HG02571 (cell line): Measurements from ENCODE around the gene MKNK1.

Experiments
- ATAC-seq: cut with Tn5 transposase; IDR thresholded peaks from one replicate; pipeline ENCODE4 v1.9.1; 2021; ENCODE audit warnings: mild to moderate bottlenecking, moderate library complexity; ENCODE audit not compliant: unreplicated experiment

Gene MKNK1

GRCh38 chr1:46544561-46545240 lies 59.4 kb downstream of the MKNK1 start:
- no peak for ATAC-seq

GRCh38 chr1:46543761-46544560 lies 60.1 kb downstream of the MKNK1 start:
- ATAC-seq: no peak

DNA sequence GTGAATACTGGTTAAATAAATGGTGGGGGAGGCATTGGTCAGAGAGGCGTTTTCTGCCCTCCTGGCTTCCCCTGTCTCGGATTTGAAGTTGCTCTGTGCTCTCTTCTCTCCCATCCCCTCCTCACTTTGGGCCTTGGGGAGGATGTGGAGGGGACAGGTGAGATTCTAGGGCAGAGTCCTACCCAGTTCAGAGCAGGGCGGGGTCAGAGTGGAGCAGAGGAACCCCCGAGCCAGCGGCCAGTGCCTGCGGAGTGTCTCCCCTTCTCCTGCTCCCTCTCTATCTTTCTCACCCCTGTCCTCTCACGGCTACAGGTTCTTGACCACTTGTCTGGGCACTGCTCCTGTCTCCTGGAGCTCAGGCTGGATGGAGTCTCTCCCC lies 60.7 kb downstream of the MKNK1 start:
- ATAC-seq: no peak

DNA sequence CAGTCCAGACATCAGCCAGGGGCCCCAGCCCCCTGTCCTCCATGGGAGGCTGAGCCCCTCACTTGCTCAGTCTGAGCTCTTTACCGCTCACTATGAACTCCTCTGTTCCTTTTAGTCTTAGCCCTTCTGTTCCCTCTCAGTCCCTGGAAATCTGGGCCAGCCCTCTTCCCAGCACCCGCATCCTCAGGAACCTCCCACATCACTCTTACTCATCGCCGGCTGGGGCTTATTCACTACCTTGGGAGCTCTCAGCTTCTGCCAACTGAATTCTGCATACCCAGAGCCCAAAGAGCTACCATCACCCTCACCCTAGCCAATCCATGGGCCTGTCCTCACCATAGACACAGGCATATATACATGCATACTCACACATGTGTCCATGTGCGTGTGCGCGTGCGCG lies 64.1 kb downstream of the MKNK1 start:
- no peak for ATAC-seq

GRCh38 chr1:46538147-46538546 lies 65.9 kb downstream of the MKNK1 start:
- ATAC-seq: no peak

- ATAC-seq: no peak
Measured at GRCh38 chr1:46537651-46538050, 66.4 kb downstream of the MKNK1 start.

DNA sequence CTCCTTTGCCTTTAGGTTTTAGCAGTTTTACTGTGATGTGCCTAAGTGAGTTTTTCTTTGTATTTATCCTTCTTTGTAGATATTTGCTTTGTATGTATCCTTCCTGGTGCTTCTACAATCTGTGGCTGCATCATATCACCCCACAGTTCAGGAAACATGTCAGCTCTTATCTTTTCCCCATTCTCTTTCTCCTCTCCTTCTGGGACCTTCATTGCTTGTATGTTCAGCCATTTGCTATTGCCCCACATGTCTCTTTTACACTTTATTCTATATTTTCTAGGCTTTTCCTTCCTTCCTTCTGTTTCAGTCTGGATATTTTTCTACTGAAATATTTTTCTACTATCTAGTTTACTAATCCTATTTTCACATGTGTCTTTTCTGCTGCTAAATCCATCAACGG lies 67.5 kb downstream of the MKNK1 start:
- no peak for ATAC-seq

DNA sequence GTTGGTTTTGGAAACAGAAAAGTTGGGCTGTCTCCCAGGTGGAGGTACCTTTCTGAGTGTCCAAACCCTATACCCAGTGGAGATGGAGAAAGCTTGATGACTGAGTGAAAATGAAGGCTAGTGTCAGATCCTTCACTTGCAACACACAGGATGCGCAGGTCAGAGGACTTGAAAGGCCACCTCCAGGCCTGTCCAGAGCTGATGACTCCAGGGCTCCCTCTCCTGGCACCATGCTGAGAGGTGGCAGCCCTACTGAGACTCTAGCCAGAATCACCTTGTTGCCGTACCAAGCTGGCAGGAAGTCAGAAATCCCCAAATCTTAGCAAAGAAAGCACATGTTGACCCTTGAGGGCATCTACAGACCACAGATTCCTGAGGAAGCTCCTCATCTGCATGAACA lies 69.0 kb downstream of the MKNK1 start:
- no peak for ATAC-seq

DNA sequence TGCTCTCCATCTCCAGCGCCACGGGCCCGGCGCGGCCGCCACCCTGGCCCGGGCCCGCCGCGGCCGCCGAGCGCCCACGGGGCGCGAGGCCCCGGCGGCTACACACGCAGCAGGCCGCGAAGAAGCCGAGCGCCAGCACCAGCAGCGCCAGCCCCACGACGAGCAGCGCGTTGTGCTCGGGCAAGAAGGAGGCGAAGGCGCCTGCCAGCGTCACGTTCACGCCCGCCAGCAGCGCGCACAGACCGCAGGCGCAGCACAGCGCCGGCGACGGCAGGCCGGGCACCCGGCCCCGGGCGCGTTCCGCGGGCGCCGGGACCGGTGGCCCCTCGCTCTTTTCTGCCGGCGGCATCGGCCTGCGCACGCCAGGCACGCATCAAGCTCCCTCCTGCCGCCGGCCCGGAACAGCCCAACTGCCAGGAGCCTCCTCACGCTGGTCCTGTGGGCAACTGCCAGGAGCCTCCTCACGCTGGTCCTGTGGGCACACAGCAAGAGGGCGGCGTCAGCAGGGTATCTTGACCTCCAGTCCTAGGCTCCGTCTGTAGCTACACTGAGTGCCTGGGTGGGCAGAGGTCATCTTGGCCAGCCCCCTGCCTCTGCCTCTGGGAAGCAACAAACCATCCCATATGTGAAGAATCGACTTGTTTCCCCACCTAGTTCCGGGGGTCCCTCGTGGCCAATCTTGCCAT lies 70.7 kb downstream of the MKNK1 start:
- ATAC-seq: no peak

GRCh38 chr1:46532498-46533178 lies 71.4 kb downstream of the MKNK1 start:
- ATAC-seq: no peak

DNA sequence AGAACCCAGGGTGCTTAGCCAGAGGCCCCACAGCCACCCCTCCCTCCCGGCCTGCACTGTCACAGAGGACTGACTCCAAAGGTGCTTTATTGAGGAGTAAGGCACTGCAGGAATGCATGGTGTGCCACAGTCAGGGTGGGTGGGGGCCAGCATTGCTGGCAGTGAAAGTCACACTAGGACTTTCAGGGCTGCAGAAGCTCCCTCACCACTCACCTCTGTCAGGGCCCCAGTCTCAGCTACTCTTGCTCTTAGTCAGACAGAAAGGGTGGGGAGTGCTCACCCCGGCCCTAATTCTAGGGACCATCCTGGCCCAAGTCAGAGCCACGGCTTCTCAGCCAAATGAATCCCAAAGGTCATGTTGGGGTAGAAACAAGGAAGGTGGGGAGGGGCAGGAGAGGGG lies 72.0 kb downstream of the MKNK1 start:
- no peak for ATAC-seq

GRCh38 chr1:46530791-46531409 lies 73.2 kb downstream of the MKNK1 start:
- no peak for ATAC-seq

- no peak for ATAC-seq
Measured at GRCh38 chr1:46530311-46530710, 73.8 kb downstream of the MKNK1 start.

DNA sequence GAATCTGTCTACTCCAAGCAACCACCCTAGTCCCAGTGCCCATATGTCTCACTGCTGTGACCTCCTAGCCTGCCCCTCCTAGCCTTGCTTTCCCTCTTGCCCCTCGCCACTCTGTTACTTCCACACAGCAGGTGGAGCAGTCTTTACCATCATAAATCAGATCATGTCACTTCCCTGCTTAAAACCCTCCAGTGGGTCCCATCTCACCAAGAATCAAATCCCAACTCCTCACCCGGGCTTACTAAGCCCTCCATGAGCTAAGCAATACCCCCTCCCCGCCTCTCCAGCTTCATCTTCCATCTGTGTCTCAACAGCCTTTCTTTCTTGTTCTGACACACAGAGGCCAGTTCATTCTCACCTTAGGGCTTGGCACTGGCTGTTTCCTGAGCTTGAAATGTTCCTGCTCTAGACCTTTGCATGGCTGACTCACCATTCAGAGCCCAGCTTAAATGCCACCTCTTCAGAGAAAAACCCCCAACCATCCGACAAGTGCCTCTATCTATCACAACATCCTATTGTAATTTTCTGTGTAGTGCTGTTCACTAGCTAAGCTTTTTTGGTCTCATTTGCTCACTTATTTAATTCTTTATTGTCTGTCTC lies 74.9 kb downstream of the MKNK1 start:
- no peak for ATAC-seq

- no peak for ATAC-seq
Measured at GRCh38 chr1:46528297-46528955, 75.6 kb downstream of the MKNK1 start.

DNA sequence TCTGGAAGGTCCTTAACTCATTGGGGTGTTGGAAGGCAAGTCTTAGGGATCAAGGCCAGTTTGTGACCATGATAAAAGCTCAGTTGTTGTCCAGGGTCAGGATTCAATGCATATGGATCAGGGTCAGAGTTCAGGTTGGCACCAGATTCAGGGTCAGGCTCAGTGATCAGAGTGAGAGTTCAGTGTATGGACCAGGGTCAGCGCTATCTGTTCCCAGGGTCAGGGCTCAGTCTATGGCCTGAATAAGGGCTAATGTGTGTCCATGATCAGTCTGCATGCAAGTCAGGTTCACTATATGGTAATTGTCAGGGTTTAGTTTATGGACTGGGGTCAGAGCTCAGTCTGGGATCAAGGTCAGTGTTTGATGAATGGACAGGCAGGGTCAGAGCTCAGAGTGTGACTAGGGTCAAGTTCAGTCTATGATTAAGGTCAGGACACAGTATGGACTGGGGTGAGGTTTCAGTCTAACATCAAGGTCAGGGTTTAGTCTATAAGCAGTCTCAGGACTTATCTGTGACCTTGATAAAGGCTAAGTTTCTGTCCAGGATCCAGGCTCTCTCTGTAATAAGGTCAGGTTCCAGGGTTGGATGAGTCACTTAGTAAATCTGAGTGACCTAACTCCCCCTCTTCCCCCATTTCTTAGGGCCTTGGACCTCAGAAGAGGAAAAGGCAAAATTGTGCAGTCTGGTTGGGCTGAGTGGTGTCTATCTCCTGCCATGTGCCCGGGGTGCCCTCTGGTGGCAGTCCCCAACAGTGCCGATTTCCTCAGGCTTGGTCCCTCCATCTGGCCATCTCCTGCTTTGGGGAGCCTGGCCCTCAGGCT lies 76.4 kb downstream of the MKNK1 start:
- ATAC-seq: no peak

- ATAC-seq: no peak
Measured at GRCh38 chr1:46526691-46527291, 77.3 kb downstream of the MKNK1 start.

GRCh38 chr1:46526013-46526690 lies 77.9 kb downstream of the MKNK1 start:
- ATAC-seq: no peak
